AG08395 (cell line): ENCODE data around the gene GLB1L2.
"Not testable (repeated sequence)": the region's sequence is repeated elsewhere in the genome, so short reads cannot be mapped to it uniquely, and the experiment has no call there.

Experiments used
- DNase-seq: peaks from one replicate; pipeline ENCODE4 v3.0.0; 2012; ENCODE audit warnings: mixed read lengths, low spot score

The GLB1L2 gene

GRCh38 chr11:134322553-134322952, 9.2 kb upstream of the GLB1L2 start:
- no peak for DNase-seq

GRCh38 chr11:134328433-134328832, 3.4 kb upstream of the GLB1L2 start:
- no peak for DNase-seq

DNA sequence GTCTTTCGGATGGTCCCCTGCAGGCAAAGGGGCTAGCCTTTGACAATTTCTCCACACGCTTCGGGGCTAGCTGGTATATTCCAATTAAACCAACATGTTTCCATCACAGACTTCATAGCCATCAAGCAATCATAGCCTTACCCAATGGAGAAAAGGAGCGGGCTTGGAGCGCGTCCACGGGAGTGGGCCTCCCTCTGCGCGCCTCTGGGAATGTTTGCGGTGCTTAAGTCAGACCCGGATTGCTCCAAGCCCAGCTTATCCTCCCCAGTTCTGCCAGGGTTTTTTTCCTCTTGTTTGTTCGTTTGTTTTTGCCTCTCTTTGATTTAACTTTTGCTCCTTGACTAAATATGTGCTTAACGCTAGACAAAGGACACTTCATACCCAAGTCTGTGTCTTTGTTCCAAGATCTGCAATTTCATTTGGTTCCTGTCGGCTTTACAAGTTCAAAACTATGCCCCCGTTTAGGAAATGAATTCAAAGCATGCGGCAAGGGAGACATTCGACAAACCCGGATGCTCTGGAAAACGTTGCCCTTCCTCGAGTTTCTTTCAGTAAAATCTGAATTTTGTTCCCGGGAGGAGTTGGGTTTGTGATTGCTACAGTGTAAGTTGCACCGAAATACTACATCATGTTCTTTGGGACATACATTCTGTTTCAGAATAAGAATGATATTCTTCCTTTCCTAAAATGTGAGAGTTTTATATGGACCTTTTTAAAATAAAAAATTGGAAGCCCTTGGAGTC, 1.0 kb upstream of the GLB1L2 start:
- no peak for DNase-seq

DNA sequence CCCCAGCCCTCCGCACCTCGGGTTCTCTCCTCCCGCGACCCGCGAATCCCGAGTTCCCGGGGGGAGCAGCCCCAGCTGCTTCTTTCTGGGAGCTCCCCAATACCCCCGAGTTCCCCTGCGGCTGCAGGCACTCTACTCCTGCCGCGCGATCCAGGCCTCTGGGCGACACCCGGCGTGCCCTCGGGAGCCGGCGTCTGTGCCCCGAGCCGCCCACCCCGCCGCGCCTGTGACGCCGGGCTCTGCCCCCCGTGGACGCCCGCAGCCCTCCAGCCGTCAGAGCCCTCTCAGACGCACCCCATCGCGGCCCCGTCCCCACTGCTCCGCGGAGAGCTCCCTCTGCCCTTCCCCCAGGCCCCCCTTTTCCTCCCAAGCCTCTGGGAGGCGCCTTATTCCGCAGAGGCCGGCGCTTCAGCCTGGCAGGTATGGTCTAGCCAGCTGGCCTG, 422 bp downstream of the GLB1L2 start:
- no peak for DNase-seq

- DNase-seq, result no peak
These were observed 994 bp downstream of the GLB1L2 start for GRCh38 chr11:134332782-134333181.

GRCh38 chr11:134333312-134333711, 1.5 kb downstream of the GLB1L2 start:
- no peak for DNase-seq

DNA sequence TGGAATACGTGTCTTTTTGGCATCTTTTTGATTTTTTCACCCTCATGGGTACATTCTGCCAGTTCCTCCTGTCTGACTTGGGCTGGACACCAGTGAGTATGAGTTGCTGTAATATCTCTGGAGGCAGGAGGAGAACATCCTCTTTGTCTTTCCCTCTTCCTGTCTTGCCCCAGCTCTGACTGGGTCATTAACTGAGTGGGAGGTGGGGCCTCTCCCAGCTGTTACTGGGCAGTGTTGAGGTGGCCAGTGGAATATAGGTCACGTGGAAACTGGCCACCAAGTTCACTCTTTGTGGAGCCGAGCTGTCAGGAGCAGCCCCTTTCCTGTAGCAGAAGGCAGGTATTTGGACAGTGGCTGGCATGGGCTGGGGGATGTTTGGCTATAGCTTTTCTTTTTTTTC, 2.2 kb downstream of the GLB1L2 start:
- DNase-seq, result no peak

GRCh38 chr11:134334796-134335571, 3.2 kb downstream of the GLB1L2 start:
- no peak for DNase-seq

DNA sequence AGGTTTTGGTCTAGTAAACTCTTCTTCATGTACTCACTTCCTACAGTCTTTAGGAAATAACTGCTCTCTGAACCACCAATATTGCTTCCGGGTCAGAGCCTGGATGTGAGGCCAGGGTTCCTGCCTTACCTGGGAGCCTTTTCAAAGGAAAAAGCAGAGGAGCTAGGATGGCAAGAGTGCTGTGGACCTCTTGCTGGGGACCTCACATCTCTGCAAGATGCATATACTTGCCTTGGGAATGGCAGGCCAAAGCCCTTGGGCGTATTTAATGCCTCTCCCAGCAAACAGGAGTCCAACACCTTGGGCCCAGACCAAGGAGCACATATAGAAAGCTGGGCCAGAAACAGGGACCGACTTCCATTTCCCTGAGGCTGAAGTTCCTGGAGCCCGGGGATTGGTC, 5.3 kb downstream of the GLB1L2 start:
- no peak for DNase-seq

- no peak for DNase-seq
These were observed 6.3 kb downstream of the GLB1L2 start for GRCh38 chr11:134338068-134338467.

DNA sequence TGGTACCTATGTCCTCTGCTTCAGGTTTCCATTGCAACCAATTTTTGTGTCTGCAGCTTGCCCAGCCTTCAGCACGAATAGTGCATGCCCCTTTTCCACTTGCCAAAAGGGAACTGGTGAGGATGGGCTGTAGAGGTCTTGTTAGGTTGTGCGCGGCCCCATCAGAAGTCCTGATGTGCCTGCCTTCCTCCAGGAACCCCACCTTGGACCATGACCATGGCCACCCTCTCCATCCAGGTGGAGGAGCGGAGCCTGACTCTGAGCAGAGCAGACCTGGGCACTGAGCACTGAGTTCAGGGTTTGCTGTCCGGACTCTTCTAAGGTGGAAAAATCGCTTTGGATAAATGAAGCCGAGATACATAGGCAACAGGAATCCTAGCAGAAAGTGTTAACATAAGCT, 6.9 kb downstream of the GLB1L2 start:
- no peak for DNase-seq

DNA sequence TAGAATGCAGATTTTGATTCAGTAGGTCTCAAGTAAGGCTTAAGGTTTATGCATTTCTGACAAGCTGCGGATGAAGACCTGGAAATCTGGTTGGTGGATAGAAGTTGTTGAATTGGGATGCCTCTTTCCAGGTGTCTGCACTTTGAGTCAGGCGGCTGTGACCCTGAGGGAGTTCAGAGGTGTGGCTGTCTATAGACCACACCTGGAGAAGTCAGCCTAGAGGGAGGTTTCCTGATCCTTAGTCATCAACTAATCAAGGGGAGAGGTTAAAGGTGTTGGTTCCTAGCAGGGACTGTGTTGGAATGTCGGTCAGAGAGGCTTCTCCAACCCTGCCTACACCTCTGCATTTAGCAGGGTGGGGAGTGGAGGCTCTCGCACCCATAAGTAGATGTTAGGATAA, 8.0 kb downstream of the GLB1L2 start:
- DNase-seq, result no peak

- no peak for DNase-seq
These were observed 8.7 kb downstream of the GLB1L2 start for GRCh38 chr11:134340354-134340964.

DNA sequence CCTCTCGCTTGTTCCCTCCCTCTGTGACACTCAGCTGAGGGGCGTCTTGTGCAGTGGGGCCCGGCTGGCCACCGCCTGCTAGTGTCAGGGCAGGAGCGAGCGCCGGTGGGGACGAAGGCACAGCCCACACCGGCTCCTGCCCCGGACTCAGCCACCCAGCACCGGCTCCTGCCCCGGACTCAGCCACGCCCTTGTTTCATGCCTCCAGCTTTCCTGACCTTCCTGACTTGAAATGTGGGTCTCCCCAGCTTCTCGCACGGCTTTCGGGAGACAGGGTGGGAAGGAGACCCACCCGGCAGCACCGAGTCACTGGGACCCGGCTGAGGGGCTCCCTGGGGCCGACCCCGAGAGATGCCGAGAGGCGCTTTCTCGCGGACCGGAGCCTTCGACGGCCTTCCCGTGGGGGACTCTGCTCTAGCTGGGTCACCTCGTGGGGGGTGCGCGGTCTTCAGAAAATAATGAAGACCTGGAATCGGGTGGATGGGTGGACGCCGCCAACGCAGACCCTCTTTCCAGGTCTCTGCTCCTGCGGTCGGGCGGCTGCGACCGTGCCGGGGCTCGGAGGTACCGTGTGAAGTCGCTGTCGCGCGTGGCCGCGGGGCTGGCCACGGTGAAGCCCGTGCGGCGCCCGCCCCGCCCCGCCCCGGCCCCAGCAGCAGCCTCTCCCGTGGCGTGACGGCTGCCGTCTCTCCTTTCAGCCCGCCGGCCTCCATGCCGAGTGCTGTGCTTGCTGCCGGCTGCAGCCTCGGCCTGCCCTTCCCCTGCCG, 10.2 kb downstream of the GLB1L2 start:
- DNase-seq, result no peak

- DNase-seq, result no peak
These were observed 11.0 kb downstream of the GLB1L2 start for GRCh38 chr11:134342572-134343340.

GRCh38 chr11:134343646-134344045, 11.9 kb downstream of the GLB1L2 start:
- DNase-seq, result no peak

DNA sequence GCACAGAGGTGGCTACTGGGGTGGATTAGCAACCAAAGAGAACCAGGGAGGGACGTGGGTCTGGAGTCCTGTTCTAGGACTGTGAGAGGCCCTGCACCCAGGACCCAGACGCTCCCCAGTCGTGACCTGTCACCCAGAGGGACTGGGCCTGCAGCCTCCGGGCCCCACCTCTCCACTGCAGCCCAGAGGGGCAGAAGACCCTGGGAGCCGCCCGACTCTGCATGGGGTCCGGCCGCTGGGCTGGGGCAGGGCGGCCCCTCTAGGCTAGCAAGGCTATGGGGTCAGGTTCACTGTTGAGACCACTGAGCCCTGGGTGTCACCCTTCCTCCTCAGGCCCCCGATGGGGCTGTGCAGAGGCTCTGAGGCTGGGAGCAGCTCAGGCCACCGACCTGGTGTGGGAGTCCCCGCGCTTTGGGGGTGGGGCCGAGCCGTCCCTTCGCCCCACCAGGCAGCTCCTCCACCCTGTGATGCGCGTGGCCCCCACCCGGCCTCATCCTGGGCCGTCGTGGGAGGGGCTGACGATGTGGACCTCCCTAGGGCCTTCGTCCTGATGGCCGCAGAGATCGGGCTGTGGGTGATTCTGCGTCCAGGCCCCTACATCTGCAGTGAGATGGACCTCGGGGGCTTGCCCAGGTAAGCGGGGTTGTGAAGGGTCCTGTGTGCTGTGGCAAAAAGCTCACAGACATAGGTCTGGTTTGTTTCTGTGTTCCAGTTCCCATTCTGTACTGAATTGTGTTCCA, 12.9 kb downstream of the GLB1L2 start:
- not testable (repeated sequence) for DNase-seq

GRCh38 chr11:134345237-134345550, 13.4 kb downstream of the GLB1L2 start:
- no peak for DNase-seq

GRCh38 chr11:134346101-134346975, 14.6 kb downstream of the GLB1L2 start:
- DNase-seq, result no peak

DNA sequence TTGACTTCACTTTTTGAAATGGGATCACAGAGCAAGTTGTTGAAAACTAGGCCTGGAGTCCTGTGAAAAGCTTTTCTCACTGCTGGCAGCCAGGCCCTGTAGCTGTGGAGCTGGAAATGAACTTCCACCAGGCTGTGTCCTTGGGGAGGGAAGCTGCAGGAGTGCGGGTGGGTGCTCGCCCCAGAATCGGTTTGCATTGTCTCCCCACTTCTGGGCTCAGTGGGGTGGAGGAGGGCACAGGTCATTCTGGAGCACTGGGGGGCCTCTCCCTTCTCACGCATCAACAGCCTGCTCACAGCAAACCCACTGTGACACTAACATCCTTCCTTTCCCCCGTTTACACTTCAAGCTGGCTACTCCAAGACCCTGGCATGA, 15.2 kb downstream of the GLB1L2 start:
- no peak for DNase-seq
